D341Med (cell line): ENCODE results near the gene PSG1.
"Not testable (repeated sequence)": the region's sequence is repeated elsewhere in the genome, so short reads cannot be mapped to it uniquely, and the experiment has no call there.

ENCODE experiments used
- DNase-seq: peaks from one replicate; pipeline ENCODE4 v3.0.0; 2012; ENCODE audit warnings: low spot score

PSG1 gene

DNA sequence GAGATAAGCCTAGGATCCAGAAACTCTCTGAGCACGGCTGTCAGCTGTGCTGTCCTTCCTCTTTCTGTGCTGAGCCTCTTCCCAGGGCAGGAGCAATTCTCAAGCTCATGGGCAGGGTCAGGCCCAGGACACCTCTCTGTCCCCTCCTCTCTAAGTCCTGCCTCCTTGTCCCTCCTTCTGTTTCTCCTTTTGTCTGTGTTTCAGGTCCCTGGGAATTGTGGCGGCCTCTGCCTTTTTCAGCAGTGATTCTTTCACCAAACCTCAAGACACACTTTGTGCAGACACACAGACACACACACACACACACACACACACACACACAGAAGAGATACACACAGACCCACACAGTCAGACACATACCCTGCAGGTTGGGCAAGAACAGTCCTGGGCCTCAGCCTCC, at the start of gene PSG1:
TSS of gene PSG1 (minus strand) at position 101 of the 400 bp plus-strand sequence. CDS start 132 bp downstream, outside the sequence.
- DNase-seq = no peak

DNA sequence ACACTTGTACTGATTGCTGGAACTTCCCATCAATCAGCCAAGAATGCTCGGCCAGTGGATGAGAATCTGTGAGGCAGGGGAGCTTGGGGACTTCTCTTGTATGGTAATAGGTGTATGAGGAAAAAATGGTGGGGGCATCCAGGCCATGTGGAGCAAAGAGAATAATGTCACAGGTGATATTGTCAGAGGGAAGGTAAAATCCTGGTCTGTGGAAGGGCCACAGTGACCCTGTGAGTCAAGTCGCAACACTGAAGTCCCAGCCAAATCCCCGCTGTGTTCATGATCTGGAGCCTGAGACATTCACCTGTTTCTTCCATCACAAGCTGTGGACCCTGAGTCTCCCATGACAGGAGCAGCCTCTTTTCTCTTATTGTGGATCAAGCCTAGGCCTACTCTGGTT, 49.4 kb upstream of the PSG1 start:
- no peak for DNase-seq

DNA sequence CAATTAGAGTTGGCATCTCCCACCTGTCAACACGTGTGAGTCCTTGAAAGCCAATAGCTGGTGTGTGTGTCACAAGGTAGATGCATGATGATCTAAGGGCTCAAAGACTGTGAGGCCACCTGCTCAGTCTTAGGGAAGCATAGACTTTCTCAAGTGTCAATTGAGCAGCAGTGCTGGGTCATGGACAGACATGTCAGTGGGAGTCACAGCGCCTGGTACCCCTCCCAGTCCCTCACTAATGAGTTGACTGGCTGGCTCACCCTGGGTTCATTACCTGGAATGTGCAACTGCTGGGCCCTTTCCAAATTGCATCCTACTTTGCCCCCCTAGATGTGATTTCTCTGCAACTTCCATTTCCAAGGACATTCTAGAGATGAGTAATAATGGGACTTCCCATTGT, 47.3 kb upstream of the PSG1 start:
- DNase-seq = no peak

DNA sequence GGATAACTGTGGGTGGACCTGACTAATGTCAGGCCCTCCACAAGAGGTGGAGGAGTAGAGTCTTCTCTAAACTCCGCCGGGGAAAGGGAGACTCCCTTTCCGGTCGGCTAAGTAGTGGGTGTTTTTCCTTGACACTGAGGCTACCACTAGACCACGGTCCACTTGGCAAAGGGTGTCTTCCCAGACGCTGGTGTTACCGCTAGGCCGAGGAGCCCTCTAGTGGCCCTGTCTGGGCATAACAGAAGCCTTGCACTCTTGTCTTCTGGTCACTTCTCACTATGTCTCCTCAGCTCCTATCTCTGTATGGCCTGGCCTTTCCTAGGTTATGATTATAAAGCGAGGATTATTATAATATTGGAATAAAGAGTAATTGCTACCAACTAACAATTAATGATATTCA, 43.6 kb upstream of the PSG1 start:
- DNase-seq = not testable (repeated sequence)

DNA sequence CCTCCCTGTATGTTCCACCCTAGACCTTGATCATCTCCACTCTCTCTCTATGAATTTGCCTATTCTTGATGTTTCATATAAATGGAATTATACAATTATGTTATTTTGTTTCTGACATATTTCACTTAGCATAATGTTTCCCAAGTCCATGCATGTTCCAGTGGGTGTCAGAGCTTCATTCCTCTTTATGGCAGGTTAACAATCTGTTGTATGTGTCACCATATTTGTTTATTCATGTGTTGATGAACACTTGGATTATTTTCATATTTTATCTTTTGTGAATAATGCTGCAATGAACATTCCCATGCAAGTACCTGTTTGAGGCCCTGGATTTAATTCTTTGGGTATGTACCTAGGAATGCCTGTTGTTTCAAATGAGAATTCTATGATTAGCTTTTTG, 41.5 kb upstream of the PSG1 start:
- DNase-seq = not testable (repeated sequence)

DNA sequence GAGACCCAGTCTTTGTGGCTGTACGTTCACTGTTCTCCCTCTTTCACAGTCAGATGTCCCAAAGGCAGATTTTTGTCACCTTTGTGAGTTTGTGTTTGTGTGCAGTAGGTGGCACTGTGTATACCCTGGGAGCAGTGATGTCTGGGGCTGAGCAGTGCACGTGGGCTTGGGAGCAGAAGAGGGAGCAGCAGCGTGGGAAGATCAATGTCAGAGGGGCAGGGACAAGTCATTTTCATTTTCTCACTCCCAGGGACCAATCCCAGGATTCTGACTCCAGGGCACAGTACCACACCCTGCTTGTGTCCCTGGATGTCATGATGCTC, 40.2 kb upstream of the PSG1 start:
- DNase-seq = no peak

DNA sequence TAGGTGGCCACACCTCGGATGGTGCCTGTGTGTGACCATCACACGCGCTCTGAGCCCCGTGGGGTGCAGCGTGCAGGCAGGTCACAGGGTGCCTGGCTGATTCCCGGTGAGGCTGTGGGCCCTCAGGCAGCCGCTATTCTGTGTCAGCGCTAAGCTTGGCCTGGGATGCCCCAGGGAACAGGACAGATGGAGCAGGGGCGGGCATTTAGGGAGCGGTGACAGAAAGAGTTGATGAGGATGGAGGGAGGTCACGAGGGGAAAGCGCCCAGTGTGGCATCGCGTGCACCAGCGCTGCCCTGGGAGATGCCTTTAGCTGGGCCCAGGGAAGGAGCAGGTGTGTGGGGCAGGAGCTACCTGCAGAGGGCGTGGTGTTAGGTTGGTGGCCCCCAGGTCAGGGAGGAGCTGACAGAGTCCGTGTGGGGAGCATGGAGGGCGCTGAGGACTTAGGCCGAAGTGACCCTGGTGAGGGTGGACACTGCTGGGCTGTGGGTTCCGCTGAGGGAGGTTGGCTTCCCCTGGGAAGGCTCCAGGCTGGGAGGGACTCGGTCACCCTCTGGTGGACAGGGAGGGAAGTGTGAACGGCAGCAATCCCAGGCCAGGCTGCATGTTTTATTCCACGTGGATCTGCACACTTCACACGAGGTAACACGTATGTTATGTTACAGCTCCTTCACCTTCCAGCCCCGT, 39.7 kb upstream of the PSG1 start:
- not testable (repeated sequence) for DNase-seq

DNA sequence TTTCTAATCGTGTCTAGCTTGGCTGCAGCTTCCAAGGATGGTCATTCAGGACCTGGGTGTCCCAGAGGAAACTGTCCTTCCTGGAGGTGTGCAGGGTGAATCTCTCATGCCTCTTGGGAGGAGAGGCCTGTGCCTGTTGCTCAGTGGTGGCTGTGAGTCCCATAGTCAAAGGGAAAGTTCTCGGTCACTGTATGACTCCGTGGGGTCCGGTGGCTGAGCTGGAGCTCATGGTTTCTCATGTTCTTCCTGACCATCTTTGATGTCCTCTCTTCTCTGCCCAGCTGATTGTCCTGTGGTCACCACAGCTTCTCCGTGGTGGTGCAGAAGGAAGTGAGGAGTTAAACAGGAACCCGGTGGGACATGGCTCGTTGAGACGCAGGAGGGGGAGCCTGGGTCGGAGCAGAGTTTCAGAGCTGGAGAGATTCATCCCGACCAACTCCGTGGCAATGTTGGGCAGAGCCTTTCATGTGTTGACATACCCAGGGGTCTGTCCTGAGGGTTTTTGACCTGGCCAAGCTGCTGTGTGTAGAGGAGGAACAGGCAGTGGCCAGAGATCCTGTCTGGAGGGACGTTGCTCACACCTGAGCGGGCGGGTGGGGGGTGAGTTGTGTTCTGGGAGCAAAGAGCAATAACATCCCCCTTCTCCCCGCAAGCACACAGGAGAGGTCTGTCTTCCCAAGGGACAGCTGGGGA, 39.0 kb upstream of the PSG1 start:
- not testable (repeated sequence) for DNase-seq

DNA sequence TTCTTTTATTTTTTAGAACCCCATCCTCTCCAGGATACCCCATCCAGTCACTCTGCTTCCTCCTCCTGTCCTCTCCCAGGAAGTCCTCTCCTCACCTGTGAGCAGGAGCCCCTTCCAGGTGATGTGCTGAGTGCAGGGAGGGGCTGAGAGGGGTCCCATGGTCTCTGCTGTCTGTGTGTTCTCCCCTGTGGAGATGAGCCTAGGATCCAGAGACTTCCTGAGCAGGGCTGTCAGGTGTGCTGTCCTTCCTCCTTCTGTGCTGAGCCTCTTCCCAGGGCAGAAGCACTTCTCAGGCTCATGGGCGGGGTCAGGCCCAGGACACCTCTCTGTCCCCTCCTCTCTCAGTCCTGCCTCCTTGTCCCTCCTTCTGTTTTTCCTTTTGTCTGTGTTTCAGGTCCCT, 38.1 kb upstream of the PSG1 start, which contains the start of gene PSG6:
TSS of gene PSG6 (minus strand) at position 261 of the 400 bp plus-strand sequence. CDS start at position 159, 102 bp downstream.
- not testable (repeated sequence) for DNase-seq

DNA sequence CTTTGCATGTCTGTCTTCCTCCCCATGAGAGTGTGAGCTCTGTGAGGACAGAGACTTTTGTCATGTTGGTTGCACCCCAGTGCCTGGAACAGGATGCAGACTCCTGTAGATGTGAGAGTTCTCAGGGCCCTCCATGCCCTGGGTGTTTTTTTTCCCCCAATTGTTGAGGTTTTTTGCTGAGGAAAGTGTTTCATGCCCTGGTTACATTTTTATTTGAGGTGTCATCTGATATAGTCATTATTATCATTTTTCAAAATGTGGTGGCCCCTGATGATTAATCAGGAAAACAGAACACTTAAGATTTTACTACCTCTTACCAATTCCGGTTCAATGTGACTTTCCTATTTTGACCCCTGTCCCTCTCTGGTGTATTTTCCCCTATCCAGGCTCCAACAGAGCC, 37.4 kb upstream of the PSG1 start:
- not testable (repeated sequence) for DNase-seq

DNA sequence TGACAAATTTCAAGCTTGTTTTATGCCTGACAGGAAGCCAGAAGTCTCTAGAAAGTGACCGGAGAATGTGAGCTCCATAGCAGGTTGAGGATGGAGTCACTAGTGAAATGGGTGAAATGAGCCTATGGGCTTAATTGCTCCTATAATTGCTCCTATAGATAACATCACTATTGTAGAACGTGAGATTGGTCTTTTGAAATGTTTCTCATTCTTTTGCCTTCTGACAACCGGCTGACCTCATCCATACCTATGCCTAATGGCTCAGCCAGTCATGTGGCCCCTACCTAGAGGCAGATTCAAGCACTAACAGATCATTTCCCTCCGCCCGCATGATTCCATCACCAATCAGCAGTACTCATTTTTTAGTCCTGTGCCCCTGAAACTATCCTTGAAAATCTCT, 34.0 kb upstream of the PSG1 start:
- not testable (repeated sequence) for DNase-seq

DNA sequence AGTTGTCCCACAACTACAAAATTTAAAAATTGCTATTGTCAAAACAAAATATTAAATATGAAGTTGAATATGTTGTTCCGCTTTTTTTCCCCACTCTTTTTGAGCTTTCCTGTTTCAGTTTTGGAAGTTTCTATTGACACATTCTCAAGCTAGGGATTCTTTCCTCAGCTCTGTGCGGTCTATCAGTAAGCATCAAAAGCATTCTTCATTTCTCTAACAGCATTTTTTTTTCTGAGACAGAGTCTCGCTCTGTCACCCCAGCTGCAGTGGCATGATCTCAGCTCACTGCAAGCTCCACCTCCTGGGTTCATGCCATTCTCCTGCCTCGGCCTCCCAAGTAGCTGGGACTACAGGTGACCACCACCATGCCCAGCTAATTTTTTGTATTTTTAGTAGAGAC, 33.4 kb upstream of the PSG1 start:
- not testable (repeated sequence) for DNase-seq

DNA sequence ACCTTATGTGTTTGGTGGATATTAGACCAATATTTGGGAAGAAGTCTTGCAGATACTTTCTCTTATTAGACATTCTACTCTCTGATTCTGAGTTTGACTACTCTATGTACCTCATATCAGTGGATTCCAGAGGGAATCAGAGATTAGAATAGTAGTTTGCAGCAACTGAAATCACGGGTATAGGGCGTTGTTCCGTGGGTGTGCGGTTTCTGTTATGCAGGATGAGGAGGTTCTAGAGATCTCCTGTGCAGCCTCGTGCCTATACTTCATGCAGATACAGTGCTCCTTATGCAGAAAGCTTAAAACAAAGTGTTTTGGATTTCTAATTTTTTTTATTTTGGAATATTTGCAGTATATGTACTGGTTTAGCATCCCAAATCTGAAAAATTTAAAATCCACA, 32.2 kb upstream of the PSG1 start:
- not testable (repeated sequence) for DNase-seq

DNA sequence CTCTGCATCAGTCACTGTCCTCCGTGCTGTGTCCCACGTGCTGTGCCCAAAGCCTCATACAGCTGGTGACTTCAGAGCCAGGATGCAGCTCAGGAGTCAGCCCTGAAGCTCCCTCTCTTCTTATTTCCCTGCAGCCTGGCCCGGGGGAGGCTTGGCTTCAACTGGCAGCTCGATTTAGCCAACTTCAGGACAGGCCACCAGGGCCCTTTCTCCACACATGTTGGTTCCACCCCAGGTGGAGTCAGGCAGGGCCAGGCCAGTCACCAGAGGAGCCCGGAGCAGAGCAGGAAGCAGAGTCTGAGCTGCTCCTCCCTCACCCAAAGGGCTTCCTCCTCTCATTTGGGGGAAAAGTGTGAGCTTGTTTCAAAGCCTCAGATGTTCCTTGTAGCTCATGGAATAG, 26.6 kb upstream of the PSG1 start:
- not testable (repeated sequence) for DNase-seq

DNA sequence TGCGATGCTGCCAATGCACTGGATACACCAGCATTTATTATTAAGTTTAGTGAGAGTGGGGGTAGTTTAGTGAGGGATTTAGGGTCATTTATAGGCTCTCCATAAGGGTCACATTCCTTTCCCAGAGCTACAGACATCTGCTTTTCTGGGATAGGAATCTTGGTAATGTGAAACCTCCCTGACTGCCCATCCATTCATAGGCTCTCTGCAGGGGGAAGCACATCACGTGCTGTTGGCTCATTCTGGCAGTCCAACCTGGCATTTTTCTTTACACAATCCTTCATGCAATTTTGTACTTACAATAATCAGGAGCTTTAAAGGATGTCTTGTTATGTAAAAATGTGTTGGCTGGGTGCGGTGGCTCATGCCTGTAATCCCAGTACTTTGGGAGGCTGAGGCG, 21.0 kb upstream of the PSG1 start:
- DNase-seq = not testable (repeated sequence)

DNA sequence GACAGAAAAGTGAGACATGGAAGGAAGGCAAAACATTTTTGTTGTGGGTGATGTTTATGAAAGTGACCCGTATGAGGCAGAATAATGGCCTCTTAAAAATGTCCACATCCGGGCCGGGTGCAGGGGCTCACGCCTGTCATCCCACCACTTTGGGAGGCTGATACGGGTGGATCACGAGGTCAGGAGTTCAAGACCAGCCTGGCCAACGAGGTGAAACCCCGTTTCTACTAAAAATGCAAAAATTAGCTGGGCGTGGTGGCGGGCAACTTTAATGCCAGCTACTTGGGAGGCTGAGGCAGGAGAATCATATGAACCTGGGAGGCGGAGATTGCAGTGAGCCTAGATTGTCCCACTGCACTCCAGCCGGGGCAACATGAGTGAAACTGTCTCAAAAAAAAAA, 20.2 kb upstream of the PSG1 start:
- not testable (repeated sequence) for DNase-seq

DNA sequence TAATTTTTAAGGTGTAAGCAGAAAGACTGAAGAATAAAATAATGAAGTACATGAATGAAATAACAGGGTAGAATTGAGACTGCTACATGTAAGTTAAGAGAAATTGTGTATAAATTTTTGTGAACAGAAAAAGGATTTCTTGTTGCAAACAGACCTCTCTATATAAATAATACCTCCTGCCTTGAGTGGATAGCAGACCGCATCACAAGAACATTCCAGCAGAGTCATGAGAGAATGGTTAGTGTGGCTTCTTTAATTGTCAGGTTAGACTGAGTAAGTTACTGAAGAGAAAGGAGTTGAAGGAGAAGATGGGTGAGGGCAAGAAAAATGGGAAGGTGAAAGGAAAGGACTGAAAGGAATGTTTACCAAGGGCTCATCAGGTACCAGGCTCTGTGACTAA, 19.6 kb upstream of the PSG1 start:
- DNase-seq = not testable (repeated sequence)

DNA sequence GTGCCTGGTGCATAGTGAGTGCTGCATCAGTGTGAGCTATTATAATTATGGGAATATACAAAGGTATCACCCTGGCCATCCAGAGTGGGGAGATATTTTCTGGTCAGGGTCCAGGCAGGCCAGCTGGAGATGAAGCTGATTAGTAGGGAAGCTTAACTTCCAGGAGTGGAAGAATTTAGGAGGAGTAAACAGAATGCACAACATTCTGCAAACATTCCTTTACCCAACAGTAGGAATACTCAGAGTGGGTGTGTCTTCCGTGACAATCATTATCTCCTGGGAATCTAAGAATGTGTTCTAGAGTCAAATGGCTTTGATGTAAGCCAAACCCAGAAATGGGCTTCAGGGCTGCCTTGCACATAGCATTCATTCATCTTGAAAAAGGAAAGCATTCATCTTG, 19.1 kb upstream of the PSG1 start:
- not testable (repeated sequence) for DNase-seq

DNA sequence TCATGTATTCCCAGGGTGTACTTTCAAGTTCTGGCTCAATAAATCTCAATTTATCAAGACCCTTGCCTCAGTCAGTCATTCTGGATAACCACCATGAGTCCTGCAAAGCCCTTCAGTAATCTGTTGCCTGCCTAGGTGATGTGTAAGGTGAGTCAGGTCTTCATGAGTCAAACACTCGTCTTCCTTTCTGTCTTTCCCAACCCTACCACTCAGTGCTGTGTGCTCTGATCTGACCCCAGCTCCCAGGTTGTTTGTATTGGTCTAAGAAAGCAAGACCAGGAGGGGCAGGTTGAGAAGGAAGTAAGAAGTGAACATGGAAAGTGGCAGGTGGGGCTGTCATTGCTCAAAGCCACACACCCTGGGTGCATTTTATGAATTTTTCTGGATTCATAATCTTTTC, 18.2 kb upstream of the PSG1 start:
- DNase-seq = not testable (repeated sequence)

DNA sequence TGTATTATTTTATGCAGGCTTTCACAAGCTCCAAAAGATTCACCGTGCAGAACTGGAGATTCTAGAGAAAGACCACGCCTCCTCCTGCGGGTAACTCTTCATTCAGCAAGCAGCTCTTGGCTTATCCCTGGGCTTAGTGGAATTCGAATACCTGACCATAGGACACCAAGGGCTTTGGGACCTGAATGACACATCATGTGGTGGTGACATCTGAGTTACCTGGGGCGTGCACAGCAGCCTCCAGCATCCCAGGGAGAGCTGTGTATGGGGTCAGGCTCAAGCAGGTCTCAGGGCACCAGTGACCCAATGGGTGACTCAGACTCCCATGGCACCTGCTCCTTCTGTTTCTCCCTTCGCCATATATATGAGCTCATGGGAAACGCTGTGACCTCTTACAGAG, 10.9 kb upstream of the PSG1 start:
- DNase-seq = not testable (repeated sequence)

DNA sequence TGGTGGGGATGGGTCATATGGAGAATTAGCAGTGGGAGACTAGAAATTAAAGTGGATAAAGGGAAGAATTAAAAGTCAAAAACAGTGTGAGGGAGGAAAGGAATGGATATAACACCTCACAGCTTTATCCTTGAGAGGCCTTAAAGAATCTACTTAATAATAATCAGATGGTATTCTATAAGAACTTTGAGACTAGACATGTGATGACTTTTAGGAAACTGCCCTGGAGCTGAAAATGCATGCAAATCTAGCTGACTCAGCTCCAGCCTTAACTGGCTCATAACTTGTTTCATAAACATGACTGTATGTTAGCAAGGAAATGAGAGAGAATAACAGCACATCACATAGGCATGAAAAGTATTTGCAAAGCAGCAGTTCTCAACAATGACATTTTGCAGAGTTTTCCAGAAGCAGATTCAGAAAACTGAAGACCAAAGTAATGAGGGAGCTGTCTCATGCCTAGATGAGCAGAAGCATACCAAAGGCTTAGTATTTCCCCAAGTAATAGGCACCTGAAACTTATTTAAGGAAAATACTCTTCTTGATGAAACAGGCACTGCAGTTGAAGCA, 8.4 kb upstream of the PSG1 start:
- DNase-seq = not testable (repeated sequence)

DNA sequence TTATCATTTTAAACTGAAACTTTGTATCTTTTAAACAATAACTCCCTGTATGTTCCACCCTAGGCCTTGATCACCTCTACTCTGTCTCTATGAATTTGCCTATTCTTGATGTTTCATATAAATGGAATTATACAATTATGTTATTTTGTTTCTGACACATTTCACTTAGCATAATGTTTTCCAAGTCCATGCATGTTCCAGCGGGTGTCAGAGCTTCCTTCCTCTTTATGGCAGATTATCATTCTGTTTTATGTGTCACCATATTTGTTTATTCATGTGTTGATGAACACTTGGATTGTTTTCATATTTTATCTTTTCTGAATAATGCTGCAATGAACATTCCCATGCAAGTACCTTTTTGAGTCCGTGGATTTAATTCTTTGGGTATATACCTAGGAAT, 3.2 kb upstream of the PSG1 start:
- DNase-seq = not testable (repeated sequence)

DNA sequence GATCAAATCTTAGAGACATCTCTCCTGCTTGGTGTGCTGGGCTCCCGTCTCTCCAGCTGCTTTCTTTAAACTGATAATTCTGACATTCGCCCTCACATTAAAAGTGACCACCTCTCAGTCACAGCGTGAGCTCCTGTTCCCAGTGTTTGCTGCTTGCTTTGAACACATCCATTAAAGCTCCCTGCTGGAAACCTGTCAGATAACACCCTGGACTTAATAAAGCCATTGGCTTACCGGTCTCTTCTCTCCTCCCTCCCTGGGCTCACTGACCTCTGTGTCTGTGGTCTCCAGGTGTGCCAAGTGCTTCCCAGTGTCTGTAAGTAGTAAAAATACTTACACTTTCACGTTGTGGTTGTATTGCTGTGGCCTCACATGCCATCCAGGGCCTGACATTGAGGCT, 2.5 kb upstream of the PSG1 start:
- DNase-seq = not testable (repeated sequence)
